GM12878 (cell line): ENCODE results near the gene RNF13. TPM values are rescaled to one million over a fixed set of nuclear protein-coding genes. Genes with fewer than 3 reads are reported as not detected.
"Not testable (repeated sequence)": the region's sequence is repeated elsewhere in the genome, so short reads cannot be mapped to it uniquely, and the experiment has no call there.

Source experiments
- ATAC-seq: fragments of 200-7000 bp; cut with Tn5 transposase; 3 replicates; pipeline ENCODE4 v1.9.1; 2020; ENCODE audit warnings: mild to moderate bottlenecking, moderate library complexity
- BruUV-seq: library from RNA; stranded (reverse); fragments of 400-500 nt; replicated peaks from 2 replicates; lab custom pipeline; 2021; lab: Mats Ljungman, UMichigan
- CTCF ChIA-PET: fragments of 300-600 bp; sonication (Branson Sonifier 250); formaldehyde crosslinking; extraction: SDS; loops from one replicate; lab custom pipeline; 2021; ENCODE audit warnings: inconsistent platforms; lab: Yijun Ruan, JAX
- POLR2A ChIA-PET: fragments of 350-600 bp; formaldehyde crosslinking; extraction: SDS; loops from one replicate; lab custom pipeline; 2021; ENCODE audit warnings: inconsistent platforms; lab: Charles Lee
- RAD21 ChIA-PET: fragments of 300-600 bp; sonication (Branson Sonifier 250); formaldehyde crosslinking; loops from one replicate; lab custom pipeline; 2023; ENCODE audit warnings: antibody characterized with exemption; ENCODE audit not compliant: unreplicated experiment; lab: Charles Lee
- SMC1A ChIA-PET: fragments of 300-600 bp; sonication (Branson Sonifier 250); formaldehyde crosslinking; loops from one replicate; lab custom pipeline; 2023; ENCODE audit not compliant: unreplicated experiment, uncharacterized antibody; lab: Charles Lee
- DNase-seq: peaks from one replicate; pipeline ENCODE4 v3.0.0-alpha.2; 2011; ENCODE audit warnings: low read depth, low spot score
- FAIRE-seq: peaks from 3 replicates; lab custom pipeline; 2011; peaks lifted over from hg19 to GRCh38; lab: Jason Lieb, UNC
- H2AFZ ChIP-seq: 2 replicates; pipeline ENCODE4 v1.6.0; 2011; ENCODE audit warnings: low read depth, low read length, control low read depth; ENCODE audit not compliant: control insufficient read depth
- H3K27ac ChIP-seq: 2 replicates; pipeline ENCODE4 v1.5.1; 2011; ENCODE audit warnings: control low read depth; ENCODE audit not compliant: control insufficient read depth, insufficient read depth
- H3K27me3 ChIP-seq, 2 experiments: replicated peaks in 1 of 2; 2 replicates each; pipeline versions ENCODE4 v1.6.0 to v1.6.1; 2011; ENCODE audit warnings: low read length in 1 of 2; ENCODE audit not compliant: control insufficient read depth in 2 of 2, insufficient read depth in 2 of 2
- H3K36me3 ChIP-seq, 2 experiments: 2 replicates each; pipeline ENCODE4 v1.5.1; 2011; ENCODE audit warnings: low read length in 1 of 2; ENCODE audit not compliant: control insufficient read depth in 2 of 2, insufficient read depth in 2 of 2
- H3K4me1 ChIP-seq: 2 replicates; pipeline ENCODE4 v1.6.1; 2011; ENCODE audit warnings: mild to moderate bottlenecking, low read length, moderate library complexity, mixed read lengths; ENCODE audit not compliant: control insufficient read depth, insufficient read depth
- H3K4me2 ChIP-seq: 2 replicates; pipeline ENCODE4 v1.6.0; 2011; ENCODE audit warnings: control low read depth; ENCODE audit not compliant: control insufficient read depth, insufficient read depth
- H3K4me3 ChIP-seq: fragments of 200-600 bp; sonication (generic); 2 replicates; pipeline ENCODE4 v1.5.1; 2016
- H3K79me2 ChIP-seq: 2 replicates; pipeline ENCODE4 v1.6.0; 2011; ENCODE audit warnings: low read length; ENCODE audit not compliant: control insufficient read depth, insufficient read depth
- H3K9ac ChIP-seq: 2 replicates; pipeline ENCODE4 v1.8.0; 2011; ENCODE audit warnings: low read length, control low read depth, mixed read lengths; ENCODE audit not compliant: control insufficient read depth, insufficient read depth
- H3K9me3 ChIP-seq: replicated peaks from 3 replicates; pipeline ENCODE4 v1.5.1; 2011; ENCODE audit warnings: mild to moderate bottlenecking, low read length; ENCODE audit not compliant: control insufficient read depth, insufficient read depth
- H4K20me1 ChIP-seq: 2 replicates; pipeline ENCODE4 v1.6.0; 2011; ENCODE audit not compliant: control insufficient read depth, insufficient read depth
- SREBF1 ChIP-seq: IDR thresholded peaks from 2 replicates; pipeline ENCODE4 v1.6.1; 2012; ENCODE audit warnings: mild to moderate bottlenecking, low read length
- WGBS: methylation state at CpG from one replicate; pipeline ENCODE4 v1.1.6; 2016; ENCODE audit warnings: low lambda C conversion rate; ENCODE audit not compliant: insufficient replicate concordance, insufficient coverage; ENCODE audit errors: missing lambda C conversion rate; 5-methylcytosine and 5-hydroxymethylcytosine counted together
- in situ Hi-C: fragments of 300-500 bp; cut with MboI; formaldehyde crosslinking; loops from 9 replicates; pipeline ENCODE4 v1.14.3; 2018; ENCODE audit warnings: mixed read lengths
- intact Hi-C: fragments of 100-400 bp; cut with micrococcal nuclease; formaldehyde crosslinking; loops from one replicate; pipeline ENCODE4 v1.14.2; 2022; ENCODE audit not compliant: unreplicated experiment
- polyA plus RNA-seq, 11 experiments: library from polyadenylated mRNA; depleted of rRNA in 4 of 11; unstranded in 6 of 11; stranded (reverse) in 5 of 11; fragments of >200 nt; fragmentation: Nextera tagmentation in 4 of 11; fragmentation: Illumina TruSeq in 1 of 11; extraction: Ambion mirVana in 4 of 11; extraction: Trizol in 1 of 11; gene quantifications; 1 replicate in 1 of 11; 2 replicates in 10 of 11; pipeline versions ENCODE4 v1.2.1 to v1.2.3, GENCODE V29; 2011 to 2016; ENCODE audit warnings: inconsistent platforms in 2 of 11, missing spikeins in 2 of 11, low read depth in 1 of 11
- total RNA-seq, 4 experiments: library from RNA; depleted of rRNA in 3 of 4; stranded (reverse); fragments of >200 nt in 3 of 4; fragmentation: Illumina TruSeq in 1 of 4; extraction: Trizol in 1 of 4; gene quantifications; 2 replicates each; pipeline versions ENCODE4 v1.2.1 to v1.2.3, GENCODE V29; 2013 to 2021

The RNF13 gene
- total and polyA plus RNA-seq, 10 of the 15 experiments (the other 5 are each of a cell fraction or from before 2014, with no cell fraction given) = 18.9 to 73.4 (median 36.7) TPM

- H3K9me3 ChIP-seq, H3K27me3 ChIP-seq, H4K20me1 ChIP-seq, BruUV-seq, H3K79me2 ChIP-seq, H2AFZ ChIP-seq, DNase-seq, H3K4me2 ChIP-seq, H3K36me3 ChIP-seq, H3K4me1 ChIP-seq, H3K27ac ChIP-seq, FAIRE-seq, in situ Hi-C loops, H3K9ac ChIP-seq, H3K4me3 ChIP-seq, ATAC-seq: not testable (repeated sequence)
- intact Hi-C loops = loop anchor here (5.0 kb wide), 1 partner anchor 559 kb away; no protein-coding TSS in a partner anchor
- RAD21 ChIA-PET = interaction anchor here (1.1 to 4.1 kb wide), 3 partner anchors 17 to 246 kb away, joined by 3 to 22 read pairs (median 4); no protein-coding TSS in a partner anchor
- CTCF ChIA-PET = interaction anchor here (1.5 to 4.4 kb wide), 9 partner anchors 7 to 281 kb away, joined by 3 to 41 read pairs (median 23); no protein-coding TSS in a partner anchor
- WGBS = 87% methylated on average over 3 of the region's 3 CpGs
- POLR2A ChIA-PET = interaction anchor here (0.6 kb wide), 1 partner anchor 182 kb away, joined by 6 read pairs; no protein-coding TSS in a partner anchor
- SMC1A ChIA-PET = interaction anchor here (1.2 to 3.5 kb wide), 7 partner anchors 8 to 477 kb away, joined by 3 to 45 read pairs (median 4); no protein-coding TSS in a partner anchor
Observed at GRCh38 chr3:149938392-149939055, 125.5 kb downstream of the RNF13 start.

- Histone ChIP-seq H4K20me1 (no peaks in the 10 kb centered on the region), H3K4me2 (no peak overlapping the region), H3K79me2 (peaks cover 1% of the 10 kb centered on the region; the same call in 1 of the 2 replicates), H3K4me3 (no peak overlapping the region), H3K27ac (no peak overlapping the region), H3K27me3 (no peaks in the 10 kb centered on the region), H2AFZ (no peak overlapping the region), H3K9ac (no peak overlapping the region), H3K9me3 (peaks cover 5% of the 10 kb centered on the region; the same call in 2 of the 3 replicates), H3K4me1 (no peaks in the 10 kb centered on the region), H3K36me3 (no peaks in the 10 kb centered on the region)
- in situ Hi-C loops (no loop called here), intact Hi-C loops (no loop called here)
- RAD21 ChIA-PET = no interaction called here
- ATAC-seq (no peak), FAIRE-seq (no peak), DNase-seq (no peak)
- SMC1A ChIA-PET = interaction anchor here (1.3 kb wide), 1 partner anchor 15 kb away, joined by 4 read pairs; no protein-coding TSS in a partner anchor
- CTCF ChIA-PET = interaction anchor here (1.5 to 1.8 kb wide), 2 partner anchors 10 to 243 kb away, joined by 3 to 7 read pairs; no protein-coding TSS in a partner anchor
- TF ChIP-seq SREBF1 = no peak
- POLR2A ChIA-PET = no interaction called here
- no TSS peak for BruUV-seq
- WGBS = 66% methylated on average over 2 of the region's 2 CpGs
Observed at GRCh38 chr3:149941186-149941585, 128.2 kb downstream of the RNF13 start.
